IMR-90 (cell line): Measurements from ENCODE around the gene CYFIP2. TPM values are rescaled to one million over a fixed set of nuclear protein-coding genes. Genes with fewer than 3 reads are reported as not detected.

ENCODE experiments used
- ATAC-seq: fragments of 200-7000 bp; cut with Tn5 transposase; 2 replicates; pipeline ENCODE4 v1.9.1; 2020; ENCODE audit warnings: low read depth, mild to moderate bottlenecking, moderate library complexity
- BruUV-seq: library from RNA; stranded (reverse); fragments of 400-500 nt; replicated peaks from 2 replicates; lab custom pipeline; 2021; lab: Mats Ljungman, UMichigan
- CTCF ChIA-PET: fragments of 300-600 bp; formaldehyde crosslinking; extraction: SDS; loops from one replicate; lab custom pipeline; 2021; ENCODE audit warnings: antibody characterized with exemption; lab: Yijun Ruan, JAX
- POLR2A ChIA-PET: fragments of 300-600 bp; sonication (Branson Sonifier 250); formaldehyde crosslinking; loops from one replicate; lab custom pipeline; 2022; ENCODE audit warnings: antibody characterized with exemption; ENCODE audit not compliant: unreplicated experiment; lab: Charles Lee
- DNase-seq: peaks from one replicate; pipeline ENCODE4 v3.0.0; 2013
- H2AFZ ChIP-seq: replicated peaks from 2 replicates; pipeline ENCODE3; 2013; ENCODE audit warnings: low read length, mild to moderate bottlenecking; ENCODE audit not compliant: poor library complexity
- H2AK5ac ChIP-seq: 2 replicates; pipeline ENCODE4 v1.6.1; 2013; ENCODE audit warnings: low read depth, low read length, inconsistent platforms
- H2AK9ac ChIP-seq: replicated peaks from 2 replicates; pipeline ENCODE3; 2013; ENCODE audit warnings: mild to moderate bottlenecking, low read depth, low read length, moderate library complexity; ENCODE audit not compliant: poor library complexity
- H2BK120ac ChIP-seq: 2 replicates; pipeline ENCODE4 v1.6.1; 2013; ENCODE audit warnings: low read depth, low read length, inconsistent platforms
- H2BK15ac ChIP-seq: 3 replicates; pipeline ENCODE4 v1.6.1; 2013; ENCODE audit warnings: low read depth, low read length, inconsistent platforms
- H2BK20ac ChIP-seq: 2 replicates; pipeline ENCODE4 v1.6.1; 2013; ENCODE audit warnings: low read depth, mild to moderate bottlenecking, inconsistent platforms, low read length, moderate library complexity
- H2BK5ac ChIP-seq: 2 replicates; pipeline ENCODE4 v1.6.1; 2013; ENCODE audit warnings: mild to moderate bottlenecking, low read depth, low read length, inconsistent platforms; ENCODE audit not compliant: poor library complexity, severe bottlenecking
- H3K14ac ChIP-seq: replicated peaks from 2 replicates; pipeline ENCODE4 v1.6.1; 2013; ENCODE audit warnings: low read depth, low read length, inconsistent platforms
- H3K18ac ChIP-seq: 2 replicates; pipeline ENCODE4 v1.6.1; 2013; ENCODE audit warnings: low read depth, low read length, control low read depth
- H3K23ac ChIP-seq: 2 replicates; pipeline ENCODE4 v1.6.1; 2013; ENCODE audit warnings: low read depth, low read length, inconsistent platforms
- H3K27ac ChIP-seq: 2 replicates; pipeline ENCODE4 v1.5.1; 2013; ENCODE audit warnings: mild to moderate bottlenecking, control low read depth, low read length; ENCODE audit not compliant: insufficient read depth
- H3K27me3 ChIP-seq: 2 replicates; pipeline ENCODE4 v1.6.1; 2013; ENCODE audit warnings: low read length; ENCODE audit not compliant: control insufficient read depth, insufficient read depth
- H3K36me3 ChIP-seq: 2 replicates; pipeline ENCODE4 v1.6.1; 2013; ENCODE audit warnings: low read length, mixed read lengths; ENCODE audit not compliant: control insufficient read depth, insufficient read depth
- H3K4ac ChIP-seq: 2 replicates; pipeline ENCODE4 v1.6.1; 2013; ENCODE audit warnings: low read depth, low read length, inconsistent platforms
- H3K4me1 ChIP-seq: 2 replicates; pipeline ENCODE4 v1.6.1; 2013; ENCODE audit warnings: low read length, mixed read lengths; ENCODE audit not compliant: control insufficient read depth, insufficient read depth
- H3K4me2 ChIP-seq: 2 replicates; pipeline ENCODE4 v1.6.1; 2013; ENCODE audit warnings: low read depth, mild to moderate bottlenecking, control low read depth, low read length, moderate library complexity
- H3K4me3 ChIP-seq: 2 replicates; pipeline ENCODE4 v1.5.1; 2013; ENCODE audit warnings: low read depth, mild to moderate bottlenecking, control low read depth, low read length, moderate library complexity; ENCODE audit not compliant: insufficient read depth
- H3K56ac ChIP-seq: 2 replicates; pipeline ENCODE4 v1.6.1; 2013; ENCODE audit warnings: low read length, inconsistent platforms; ENCODE audit not compliant: insufficient read depth; ENCODE audit errors: extremely low read depth
- H3K79me1 ChIP-seq, 2 experiments: 2 replicates each; pipeline ENCODE4 v1.6.1; 2013; ENCODE audit warnings: low read length in 2 of 2, inconsistent platforms in 1 of 2, low read depth in 1 of 2
- H3K9ac ChIP-seq: 2 replicates; pipeline ENCODE4 v1.6.1; 2013; ENCODE audit warnings: low read depth, low read length, control low read depth
- H3K9me1 ChIP-seq: 2 replicates; pipeline ENCODE4 v1.6.1; 2013; ENCODE audit warnings: low read length, inconsistent platforms; ENCODE audit not compliant: insufficient read depth
- H3K9me3 ChIP-seq: 2 replicates; pipeline ENCODE4 v1.6.1; 2013; ENCODE audit warnings: low read length; ENCODE audit not compliant: control insufficient read depth, insufficient read depth
- H4K20me1 ChIP-seq: 2 replicates; pipeline ENCODE4 v1.6.1; 2013; ENCODE audit warnings: low read length, inconsistent platforms; ENCODE audit not compliant: insufficient read depth
- H4K5ac ChIP-seq: 2 replicates; pipeline ENCODE4 v1.6.1; 2013; ENCODE audit warnings: mild to moderate bottlenecking, low read depth, low read length, control low read depth
- H4K8ac ChIP-seq, 2 experiments: 2 replicates each; pipeline ENCODE4 v1.6.1; 2013; ENCODE audit warnings: low read depth in 2 of 2, low read length in 2 of 2, control low read depth in 1 of 2, inconsistent platforms in 1 of 2
- H4K91ac ChIP-seq: 2 replicates; pipeline ENCODE4 v1.6.1; 2013; ENCODE audit warnings: low read depth, low read length, inconsistent platforms; ENCODE audit not compliant: insufficient read depth
- WGBS, 2 experiments: methylation state at CpG; one replicate each; pipeline versions ENCODE4 v1.1.5 to v1.1.7; 2013; ENCODE audit warnings: missing lambda C conversion rate in 2 of 2; ENCODE audit not compliant: insufficient read length in 1 of 2; ENCODE audit errors: extremely low coverage in 2 of 2; 5-methylcytosine and 5-hydroxymethylcytosine counted together
- dilution Hi-C: fragments of 300-500 bp; cut with HindIII; formaldehyde crosslinking; loops from one replicate; pipeline ENCODE4 v1.14.3; 2018; ENCODE audit warnings: low sequenced_read_pairs; ENCODE audit not compliant: unreplicated experiment
- in situ Hi-C: fragments of 300-500 bp; cut with MboI; formaldehyde crosslinking; loops from 3 replicates; pipeline ENCODE4 v1.14.3; 2019; ENCODE audit warnings: low sequenced_read_pairs, inconsistent platforms, mixed read lengths
- intact Hi-C: fragments of 100-400 bp; cut with micrococcal nuclease; formaldehyde crosslinking; loops from 2 replicates; pipeline ENCODE4 v1.10.0; 2022
- polyA plus RNA-seq, 3 experiments: library from polyadenylated mRNA; depleted of rRNA; stranded (reverse); fragments of >200 nt; gene quantifications; 2 replicates each; pipeline ENCODE4 v1.2.3, GENCODE V29; 2012; ENCODE audit warnings: low replicate concordance in 1 of 3
- total RNA-seq: library from RNA; depleted of rRNA; stranded (reverse); fragments of >200 nt; gene quantifications from 2 replicates; pipeline ENCODE4 v1.2.3, GENCODE V29; 2012
- TF ChIP-seq, protein P1 (sequence below): fragments of 150-350 bp; IDR thresholded peaks from 2 replicates; pipeline ENCODE4 v1.6.1; 2017; ENCODE audit warnings: mild to moderate bottlenecking, antibody characterized with exemption, low read length, low read depth

The CYFIP2 gene
- total and polyA plus RNA-seq, 2 of the 4 experiments (the other 2 are of a cell fraction) = 6.8 to 13.4 TPM

DNA sequence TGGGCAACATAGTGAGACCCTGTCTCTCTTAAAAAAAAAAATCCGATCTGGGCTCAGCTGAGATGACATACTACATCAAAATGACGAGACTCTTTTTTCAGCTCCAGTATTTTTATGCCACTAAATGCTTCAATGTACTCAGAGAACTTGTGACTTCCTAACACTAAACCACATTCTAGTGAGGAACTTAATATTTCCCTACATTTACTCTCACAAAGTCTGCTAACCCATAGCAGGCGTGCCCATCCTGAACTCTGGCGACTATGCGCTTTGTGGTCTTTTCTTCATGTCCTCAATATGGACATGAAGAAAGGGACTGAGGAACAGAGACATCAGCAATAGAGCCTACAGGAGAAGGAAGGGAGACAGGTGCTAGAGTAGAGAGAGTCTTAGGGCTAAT is 44.0 kb upstream of the CYFIP2 start:
- no peak overlapping the region for H3K23ac ChIP-seq
- no peak overlapping the region for H2BK120ac ChIP-seq
- H3K4me2 ChIP-seq = no peak overlapping the region
- no peak overlapping the region for H4K8ac ChIP-seq
- 100% methylated on average over 1 of the region's 5 CpGs; no CpG with 5 or more reads in 1 of the 2 experiments for WGBS, 2 experiments
- H3K56ac ChIP-seq = no peak overlapping the region
- TF ChIP-seq, protein P1, sequence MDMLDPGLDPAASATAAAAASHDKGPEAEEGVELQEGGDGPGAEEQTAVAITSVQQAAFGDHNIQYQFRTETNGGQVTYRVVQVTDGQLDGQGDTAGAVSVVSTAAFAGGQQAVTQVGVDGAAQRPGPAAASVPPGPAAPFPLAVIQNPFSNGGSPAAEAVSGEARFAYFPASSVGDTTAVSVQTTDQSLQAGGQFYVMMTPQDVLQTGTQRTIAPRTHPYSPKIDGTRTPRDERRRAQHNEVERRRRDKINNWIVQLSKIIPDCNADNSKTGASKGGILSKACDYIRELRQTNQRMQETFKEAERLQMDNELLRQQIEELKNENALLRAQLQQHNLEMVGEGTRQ = no peak
- no peaks in the 10 kb centered on the region for H3K79me1 ChIP-seq
- H3K36me3 ChIP-seq = no peaks in the 10 kb centered on the region
- no peak overlapping the region for H3K4me3 ChIP-seq
- intact Hi-C loops (no loop called here), dilution Hi-C loops (no loop called here), in situ Hi-C loops (no loop called here)
- ChIA-PET POLR2A (no interaction called here), CTCF (no interaction called here)
- peaks cover 2% of the 10 kb centered on the region; the same call in 1 of the 2 replicates for H3K27me3 ChIP-seq
- H2AK5ac ChIP-seq = no peak overlapping the region
- no peak overlapping the region for H2AFZ ChIP-seq
- H3K27ac ChIP-seq = no peak overlapping the region
- no peak overlapping the region for H2AK9ac ChIP-seq
- no peak overlapping the region for H2BK15ac ChIP-seq
- no peak overlapping the region for H4K91ac ChIP-seq
- no peaks in the 10 kb centered on the region for H4K20me1 ChIP-seq
- no peak overlapping the region for H3K18ac ChIP-seq
- no TSS peak for BruUV-seq
- H3K9me1 ChIP-seq = no peaks in the 10 kb centered on the region
- ATAC-seq (no peak), DNase-seq (no peak)
- H3K4me1 ChIP-seq = no peaks in the 10 kb centered on the region
- H3K14ac ChIP-seq = no peak overlapping the region
- no peak overlapping the region for H4K5ac ChIP-seq
- H3K9me3 ChIP-seq = no peaks in the 10 kb centered on the region
- no peak overlapping the region for H3K9ac ChIP-seq
- H3K4ac ChIP-seq = no peak overlapping the region
- H2BK5ac ChIP-seq = no peak overlapping the region
- H2BK20ac ChIP-seq = no peak overlapping the region
